SKM-1 treated with dmso at 0.1 percent for 144 hours (cell line): ENCODE data around the gene OR8D2.
"Not testable (repeated sequence)": the region's sequence is repeated elsewhere in the genome, so short reads cannot be mapped to it uniquely, and the experiment has no call there.

Source experiments
- DNase-seq: peaks from one replicate; lab custom pipeline; 2025; ENCODE audit not compliant: unreplicated experiment; lab: John Stamatoyannopoulos, UW

The OR8D2 gene

DNA sequence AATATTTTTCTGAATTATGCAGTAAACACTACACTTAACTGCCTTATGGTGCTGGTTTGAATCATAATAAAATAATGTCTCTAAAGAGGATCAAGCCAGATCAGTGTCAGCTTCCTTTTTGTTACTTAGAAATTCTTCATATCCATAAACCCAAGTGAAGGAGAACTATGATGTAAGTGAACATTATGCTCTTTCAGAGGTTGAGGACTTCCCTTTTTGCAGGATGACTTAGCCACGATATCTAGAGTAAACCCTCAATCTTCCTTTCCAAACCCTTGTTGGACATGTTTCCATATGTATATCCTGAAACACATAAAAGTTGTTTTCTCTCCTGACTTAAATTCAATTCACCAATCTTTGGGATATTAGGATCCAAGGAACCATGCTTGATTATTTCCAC lies 25.3 kb downstream of the OR8D2 start:
- DNase-seq: peak; percentile 79

DNA sequence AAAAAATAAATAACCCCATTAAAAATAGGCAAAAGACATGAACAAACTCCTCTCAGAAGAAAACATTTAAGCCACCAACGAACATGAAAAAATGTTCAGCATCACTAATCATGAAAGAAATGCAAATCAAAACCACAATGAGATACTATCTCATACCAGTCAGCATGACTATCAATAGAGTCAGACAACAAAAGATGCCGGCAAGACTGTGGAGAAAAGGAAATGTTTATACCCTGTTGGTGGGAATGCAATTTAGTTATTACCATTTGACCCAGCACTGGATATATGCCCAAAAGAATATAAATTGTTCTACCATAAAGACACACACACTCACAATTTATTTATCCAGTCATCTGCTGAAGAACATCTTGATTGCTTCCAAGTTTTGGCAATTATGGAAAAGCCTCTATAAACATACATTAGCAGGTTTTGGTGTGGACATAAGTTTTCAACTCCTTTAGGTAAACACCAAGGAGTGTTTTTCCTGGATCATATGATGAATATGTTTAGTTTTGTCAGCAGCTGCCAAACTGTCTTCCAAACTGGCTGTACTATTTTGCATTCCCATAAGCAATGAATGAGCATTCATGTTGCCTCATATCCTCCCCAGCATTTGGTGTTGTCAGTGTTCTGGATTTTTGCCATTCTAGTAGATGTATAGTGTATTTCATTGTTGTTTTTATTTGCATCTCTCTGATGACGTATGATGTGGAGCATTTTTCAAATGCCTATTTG lies 34.2 kb downstream of the OR8D2 start:
- no peak for DNase-seq

DNA sequence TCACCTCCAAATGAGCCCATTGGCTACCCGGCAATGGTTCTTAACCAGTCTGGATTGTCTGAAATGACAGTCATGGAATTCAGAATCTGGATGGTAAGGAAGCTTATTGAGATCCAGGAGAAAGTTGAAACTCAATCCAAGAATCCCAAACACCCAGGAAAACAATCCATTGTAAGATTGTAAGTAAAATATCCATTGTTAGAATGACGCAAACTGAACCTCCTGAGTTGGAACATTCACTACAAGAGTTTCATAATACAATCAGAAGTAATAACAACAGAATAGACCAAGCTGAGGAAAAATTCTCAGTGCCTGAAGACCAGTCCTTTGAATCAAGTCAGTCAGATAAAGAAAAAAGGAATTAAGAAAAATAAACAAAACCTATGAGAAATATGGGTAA lies 41.7 kb downstream of the OR8D2 start:
- no peak for DNase-seq

DNA sequence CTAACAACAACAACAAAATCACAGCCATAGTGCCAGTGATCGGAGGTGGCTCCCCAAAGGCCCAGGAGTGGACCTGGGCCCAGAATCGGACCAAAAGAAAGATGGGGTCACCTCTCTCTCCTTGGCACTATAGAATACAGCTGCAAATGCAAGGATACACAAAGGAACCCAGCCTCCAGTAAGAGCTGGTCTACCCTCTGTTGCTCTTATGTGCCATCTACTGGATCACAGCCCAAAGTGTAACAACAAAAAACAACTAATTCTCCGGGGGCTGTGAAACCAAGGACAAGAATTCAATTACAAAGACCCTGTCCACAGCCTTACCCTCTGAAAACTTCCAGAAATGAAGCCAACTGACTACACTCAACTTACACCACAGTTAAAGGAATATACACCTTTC lies 42.2 kb downstream of the OR8D2 start:
- no peak for DNase-seq

DNA sequence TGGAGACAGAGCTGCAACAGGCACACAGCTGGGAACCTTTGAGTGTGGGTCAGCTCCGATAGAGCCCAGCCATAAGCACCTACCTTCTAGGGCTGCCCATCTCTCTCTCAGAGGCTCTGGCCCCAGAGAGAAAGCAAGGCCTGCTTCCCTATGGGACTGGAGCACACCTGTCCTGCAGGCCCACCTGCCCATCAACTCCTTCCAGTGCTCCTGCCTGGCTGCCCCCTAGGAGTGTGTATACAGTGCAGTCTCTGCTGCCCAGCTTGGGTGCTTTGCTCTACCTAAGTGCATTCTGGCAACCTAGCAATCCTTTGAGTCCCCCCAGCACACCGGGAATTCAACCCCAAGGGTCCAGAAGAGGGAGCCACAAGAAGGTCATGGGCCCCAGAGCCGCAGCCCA lies 42.8 kb downstream of the OR8D2 start:
- DNase-seq: no peak

DNA sequence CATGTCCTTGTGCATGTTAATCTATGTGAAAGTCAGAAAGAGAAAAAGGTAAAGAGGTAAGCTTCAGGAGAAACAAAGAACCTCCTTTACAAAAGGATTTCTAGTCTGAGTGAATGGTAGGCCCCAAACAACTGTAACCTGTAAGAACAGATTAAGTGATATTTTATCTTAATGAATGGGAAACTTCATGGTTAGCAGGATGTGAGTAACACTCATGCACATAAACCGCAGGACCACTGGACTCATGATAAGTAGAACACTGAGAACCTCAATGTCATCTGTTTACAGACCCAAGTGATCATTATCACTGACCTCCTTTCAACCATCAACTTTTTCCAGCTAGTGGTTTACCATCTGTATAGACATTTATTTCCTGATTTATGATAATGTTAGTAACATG lies 43.9 kb downstream of the OR8D2 start:
- DNase-seq: no peak

DNA sequence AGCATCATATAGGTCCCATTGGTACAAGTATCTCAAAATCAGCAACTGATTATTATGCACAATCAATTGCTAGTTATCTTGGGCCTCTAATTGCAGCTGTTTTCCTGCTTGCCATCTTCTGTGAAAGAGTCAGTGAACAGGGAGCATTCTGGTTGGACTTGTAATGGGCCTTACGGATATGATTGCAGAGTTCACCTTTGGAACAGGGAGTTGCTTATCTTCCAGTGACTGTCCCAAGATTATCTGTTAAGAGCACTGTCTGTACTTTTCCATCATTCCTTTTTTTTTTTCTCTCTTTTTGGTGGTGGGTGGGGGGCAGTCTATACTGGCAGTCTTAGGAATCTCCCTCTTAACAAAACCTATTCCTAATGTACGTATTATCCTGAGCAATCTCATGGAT lies 46.0 kb downstream of the OR8D2 start:
- no peak for DNase-seq

DNA sequence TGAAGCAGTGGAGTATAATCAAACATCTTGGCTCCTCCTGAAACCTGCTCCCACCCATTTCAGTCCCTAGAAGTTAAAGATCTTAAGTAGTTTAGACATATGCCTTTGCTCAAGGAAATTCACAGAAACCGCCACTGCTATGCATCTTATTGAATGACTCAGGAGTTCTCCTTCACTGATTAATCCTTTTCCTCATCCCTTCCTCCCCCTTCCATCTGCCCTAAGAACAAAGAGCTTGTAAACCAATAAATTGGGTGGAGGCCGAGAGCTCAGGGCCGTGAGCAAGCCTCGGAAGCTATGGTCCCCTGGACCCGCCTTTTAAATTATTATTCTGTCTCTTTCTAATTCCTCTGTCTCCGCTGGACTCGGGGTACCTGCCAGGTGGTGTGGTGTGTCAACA lies 49.1 kb downstream of the OR8D2 start:
- DNase-seq: not testable (repeated sequence)
